Omental fat pad (tissue), 4 donors: ENCODE data around the gene ANKRD65. TPM values are rescaled to one million over a fixed set of nuclear protein-coding genes. Genes with fewer than 3 reads are reported as not detected.

Experiments used
- ATAC-seq: fragments of 150-250 bp; one replicate; pipeline ENCODE4 v1.9.1; 2016; ENCODE audit warnings: mild to moderate bottlenecking, moderate library complexity; ENCODE audit not compliant: low FRiP score
- DNase-seq: peaks from one replicate; pipeline ENCODE4 v3.0.0-alpha.2; 2019; ENCODE audit warnings: low spot score
- total RNA-seq, 4 donors: library from RNA; depleted of rRNA; stranded (reverse); fragments of >200 nt; gene quantifications; one replicate each; pipeline ENCODE4 v1.1.0, GENCODE V29; 2016
- TF ChIP-seq, protein P1 (sequence below), 3 donors: fragments of 450-650 bp; IDR thresholded peaks; one replicate each; pipeline ENCODE4 v1.5.1; 2016 to 2017; ENCODE audit warnings: antibody characterized with exemption in 3 of 3, mild to moderate bottlenecking in 3 of 3, moderate library complexity in 2 of 3

ANKRD65 gene
- total RNA-seq, 4 donors from 2014 or later: 2.6 to 7.3 (median 3.8) TPM

DNA sequence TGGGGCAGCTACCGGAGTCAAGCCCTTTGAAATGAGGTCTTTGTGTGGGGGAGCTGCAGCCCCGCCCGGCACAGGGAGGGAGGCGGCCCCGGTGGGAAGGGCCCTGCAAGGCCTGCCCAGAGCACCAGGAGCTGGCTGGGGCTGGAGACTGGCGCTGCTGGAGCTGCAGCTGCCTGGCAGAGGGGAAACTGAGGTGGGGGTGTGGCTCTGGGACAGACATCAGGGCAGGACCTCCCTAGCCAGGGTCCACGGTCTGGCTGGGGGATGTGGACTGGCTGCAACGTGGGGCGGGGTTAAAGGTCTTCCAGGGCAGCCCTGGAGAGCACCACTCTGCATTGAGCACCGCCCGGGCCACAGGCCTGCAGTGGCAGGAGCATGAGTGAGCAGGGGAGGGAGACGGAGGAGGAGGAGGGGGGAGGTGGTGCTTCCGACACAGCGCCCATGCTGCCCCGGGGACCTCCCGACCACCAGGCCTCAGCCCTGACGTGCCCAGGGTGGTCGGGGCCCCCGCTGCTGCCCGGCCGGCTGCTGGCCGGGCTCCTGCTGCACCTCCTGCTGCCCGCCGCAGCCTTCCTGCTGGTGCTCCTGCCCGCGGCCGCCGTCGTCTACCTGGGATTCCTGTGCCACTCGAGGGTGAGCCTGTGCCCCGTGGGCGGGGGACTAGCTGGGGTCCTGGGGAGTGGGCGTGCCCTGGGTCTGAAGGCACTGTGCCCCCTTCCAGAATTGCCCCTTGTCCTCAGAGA is 4.8 kb upstream of the ANKRD65 start:
- ATAC-seq: no peak

GRCh38 chr1:1425426-1425752 is 4.3 kb upstream of the ANKRD65 start:
- TF ChIP-seq, protein P1, sequence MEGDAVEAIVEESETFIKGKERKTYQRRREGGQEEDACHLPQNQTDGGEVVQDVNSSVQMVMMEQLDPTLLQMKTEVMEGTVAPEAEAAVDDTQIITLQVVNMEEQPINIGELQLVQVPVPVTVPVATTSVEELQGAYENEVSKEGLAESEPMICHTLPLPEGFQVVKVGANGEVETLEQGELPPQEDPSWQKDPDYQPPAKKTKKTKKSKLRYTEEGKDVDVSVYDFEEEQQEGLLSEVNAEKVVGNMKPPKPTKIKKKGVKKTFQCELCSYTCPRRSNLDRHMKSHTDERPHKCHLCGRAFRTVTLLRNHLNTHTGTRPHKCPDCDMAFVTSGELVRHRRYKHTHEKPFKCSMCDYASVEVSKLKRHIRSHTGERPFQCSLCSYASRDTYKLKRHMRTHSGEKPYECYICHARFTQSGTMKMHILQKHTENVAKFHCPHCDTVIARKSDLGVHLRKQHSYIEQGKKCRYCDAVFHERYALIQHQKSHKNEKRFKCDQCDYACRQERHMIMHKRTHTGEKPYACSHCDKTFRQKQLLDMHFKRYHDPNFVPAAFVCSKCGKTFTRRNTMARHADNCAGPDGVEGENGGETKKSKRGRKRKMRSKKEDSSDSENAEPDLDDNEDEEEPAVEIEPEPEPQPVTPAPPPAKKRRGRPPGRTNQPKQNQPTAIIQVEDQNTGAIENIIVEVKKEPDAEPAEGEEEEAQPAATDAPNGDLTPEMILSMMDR (IDR thresholded peaks at IDR 0.05): no peak
- ATAC-seq (no peak), DNase-seq (no peak)

More for the DNA sequence above, 4.8 kb upstream of the ANKRD65 start:
- TF ChIP-seq, protein P1 (IDR thresholded peaks at IDR 0.05): no peak
- no peak for DNase-seq

- DNase-seq (no peak), ATAC-seq (no peak)
- TF ChIP-seq, protein P1 (IDR thresholded peaks at IDR 0.05): no peak
Observed at GRCh38 chr1:1424707-1425106, 3.6 kb upstream of the ANKRD65 start.

DNA sequence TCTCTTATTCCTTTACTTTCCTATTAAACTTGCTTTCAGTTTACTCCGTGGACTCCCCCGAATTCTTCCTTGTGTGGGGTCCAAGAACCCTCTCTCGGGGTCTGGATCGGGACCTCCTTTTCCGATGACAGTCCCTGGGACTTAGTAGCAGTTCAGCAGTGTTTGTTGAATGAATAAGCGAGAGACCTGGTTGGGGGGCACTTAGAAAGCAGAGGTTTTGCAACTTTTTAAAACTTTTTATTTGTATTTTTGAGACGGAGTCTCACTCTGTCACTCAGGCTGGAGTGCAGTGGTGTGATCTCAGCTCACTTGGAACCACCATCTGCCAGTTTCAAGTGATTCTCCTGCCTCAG is 2.1 kb upstream of the ANKRD65 start:
- ATAC-seq: no peak
- TF ChIP-seq, protein P1 (IDR thresholded peaks at IDR 0.05): no peak
- DNase-seq: no peak

DNA sequence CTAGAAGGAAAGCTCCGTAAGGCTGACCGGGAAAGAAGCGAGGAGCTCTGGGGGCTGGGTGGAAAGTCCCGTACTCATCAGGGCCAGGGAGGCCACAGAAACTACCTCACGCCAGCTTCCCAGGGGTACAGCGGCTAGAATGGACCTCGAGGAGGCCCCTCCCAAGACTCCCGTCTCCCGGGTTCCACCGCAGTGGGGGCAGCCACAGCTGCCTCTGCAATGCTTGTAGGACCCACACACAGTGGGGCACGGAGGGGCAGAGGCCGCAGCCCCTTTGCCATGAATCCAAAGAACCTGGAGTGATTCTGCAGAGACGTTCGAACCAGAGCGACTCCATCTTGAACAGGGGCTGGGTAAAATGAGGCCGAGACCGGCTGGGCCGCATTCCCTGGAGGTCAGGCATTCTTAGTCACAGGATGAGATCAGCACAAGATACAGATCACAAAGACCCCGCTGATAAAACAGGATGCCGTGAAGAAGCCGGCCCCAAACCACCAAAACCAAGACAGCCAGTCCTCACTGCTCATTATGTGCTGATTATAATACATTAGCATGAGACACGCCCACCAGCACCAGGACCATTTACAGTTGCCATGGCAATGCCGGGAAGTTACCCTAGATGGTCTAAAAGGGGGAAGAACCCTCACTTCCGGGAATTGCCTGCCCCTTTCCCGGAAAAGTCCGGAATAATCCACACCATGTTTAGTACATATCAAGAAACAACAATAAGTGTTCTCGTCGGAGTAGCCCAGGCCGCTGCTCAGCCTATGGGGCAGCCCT is 1.6 kb upstream of the ANKRD65 start:
- TF ChIP-seq, protein P1 (IDR thresholded peaks at IDR 0.05): no peak
- DNase-seq (no peak), ATAC-seq (no peak)

- TF ChIP-seq, protein P1 (IDR thresholded peaks at IDR 0.05): no peak
- DNase-seq (no peak), ATAC-seq (no peak)
Observed at GRCh38 chr1:1421907-1422464, 910 bp upstream of the ANKRD65 start.
